LNCaP clone FGC (cell line): ENCODE measurements around the gene JPH3.
"Not testable (repeated sequence)": the region's sequence is repeated elsewhere in the genome, so short reads cannot be mapped to it uniquely, and the experiment has no call there.

Source experiments
- DNase-seq: peaks from one replicate; pipeline ENCODE4 v3.0.0-alpha.2; 2011; ENCODE audit warnings: low read depth
- H3K4me3 ChIP-seq: 2 replicates; pipeline ENCODE4 v1.5.1; 2011; ENCODE audit warnings: mild to moderate bottlenecking, low read depth, low read length, control low read depth
- CTCF ChIP-seq: IDR thresholded peaks from 2 replicates; pipeline ENCODE4 v1.5.1; 2012; ENCODE audit warnings: mild to moderate bottlenecking; ENCODE audit not compliant: control insufficient read depth, insufficient read depth; ENCODE audit errors: extremely low read depth

The JPH3 gene

GRCh38 chr16:87725596-87726235 lies 123.4 kb downstream of the JPH3 start:
- H3K4me3 ChIP-seq: no peak overlapping the region
- DNase-seq: no peak
- no peak for TF ChIP-seq CTCF

GRCh38 chr16:87726577-87726976 lies 124.3 kb downstream of the JPH3 start:
- DNase-seq, H3K4me3 ChIP-seq: not testable (repeated sequence)

GRCh38 chr16:87727346-87727745 lies 125.0 kb downstream of the JPH3 start:
- no peak for DNase-seq
- TF ChIP-seq CTCF: no peak
- no peak overlapping the region for H3K4me3 ChIP-seq

- no peak for DNase-seq
- no peak for TF ChIP-seq CTCF
- H3K4me3 ChIP-seq: no peak overlapping the region
Observed at GRCh38 chr16:87728026-87728425, 125.7 kb downstream of the JPH3 start.

GRCh38 chr16:87729266-87729954 lies 127.1 kb downstream of the JPH3 start:
- no peak overlapping the region for H3K4me3 ChIP-seq
- TF ChIP-seq CTCF: no peak
- no peak for DNase-seq

GRCh38 chr16:87731607-87732006 lies 129.3 kb downstream of the JPH3 start:
- H3K4me3 ChIP-seq: no peak overlapping the region
- DNase-seq: no peak
- TF ChIP-seq CTCF: no peak

GRCh38 chr16:87733190-87733589 lies 130.9 kb downstream of the JPH3 start:
- TF ChIP-seq CTCF: no peak
- no peak for DNase-seq
- no peak overlapping the region for H3K4me3 ChIP-seq
